NOMO-1 (cell line): ENCODE results near the gene BCAS1.

Experiments
- DNase-seq, 2 experiments: peaks; one replicate each; lab custom pipeline; 2025; ENCODE audit not compliant: unreplicated experiment in 2 of 2; lab: John Stamatoyannopoulos, UW

BCAS1 gene

GRCh38 chr20:54051068-54051467 lies 19.3 kb downstream of the BCAS1 start:
- no peak for DNase-seq

DNA sequence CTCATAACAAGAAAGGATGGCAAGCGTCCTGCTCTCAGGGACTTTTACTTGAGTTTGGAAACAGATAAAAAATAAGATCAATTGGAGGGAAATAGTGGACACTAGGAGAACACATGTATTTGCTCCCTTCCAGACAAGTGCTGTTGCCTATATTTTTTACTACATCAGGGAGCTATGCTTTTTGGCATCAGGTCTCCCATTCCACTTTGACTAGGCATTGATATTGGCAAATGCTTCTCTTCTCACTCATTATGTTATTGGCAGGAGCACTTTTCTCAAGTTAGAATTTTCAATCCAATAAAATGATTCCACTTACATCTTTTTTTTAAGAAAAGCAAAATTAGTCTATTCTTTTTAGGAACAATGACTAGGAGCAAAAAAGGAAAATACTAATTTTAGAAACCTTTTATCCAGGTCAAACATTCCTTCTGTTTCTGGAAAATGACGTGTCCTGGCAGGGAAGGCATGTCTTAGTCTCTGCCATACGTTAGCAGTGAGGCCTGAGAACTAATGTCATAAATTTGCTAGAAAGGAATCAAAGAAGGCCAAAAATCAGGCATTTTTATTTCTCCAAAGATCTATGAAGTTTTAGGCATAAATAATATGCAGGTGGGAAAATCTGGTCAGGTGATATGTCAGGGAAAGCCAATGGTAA lies 21.4 kb downstream of the BCAS1 start:
- no peak for DNase-seq

- DNase-seq, result no peak
These were observed 21.9 kb downstream of the BCAS1 start for GRCh38 chr20:54048481-54048880.

DNA sequence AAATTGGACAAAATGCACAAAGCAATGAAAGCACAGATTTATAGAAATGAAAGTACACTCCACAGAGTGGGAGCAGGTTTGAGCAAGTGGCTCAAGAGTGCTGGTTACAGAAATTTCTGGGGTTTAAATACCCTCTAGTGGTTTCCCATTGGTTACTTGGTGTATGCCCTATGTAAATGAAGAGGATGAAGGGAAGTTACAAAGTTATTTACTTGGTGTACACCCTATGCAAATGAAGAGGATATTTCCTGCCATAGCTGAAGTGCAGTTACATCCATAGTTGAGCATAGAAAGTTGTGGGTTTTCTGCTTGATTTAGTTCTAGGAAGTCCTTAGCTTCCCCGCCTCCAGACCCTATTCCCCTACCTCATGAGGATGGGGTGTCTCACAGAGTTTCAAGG lies 22.7 kb downstream of the BCAS1 start:
- DNase-seq, result no peak

DNA sequence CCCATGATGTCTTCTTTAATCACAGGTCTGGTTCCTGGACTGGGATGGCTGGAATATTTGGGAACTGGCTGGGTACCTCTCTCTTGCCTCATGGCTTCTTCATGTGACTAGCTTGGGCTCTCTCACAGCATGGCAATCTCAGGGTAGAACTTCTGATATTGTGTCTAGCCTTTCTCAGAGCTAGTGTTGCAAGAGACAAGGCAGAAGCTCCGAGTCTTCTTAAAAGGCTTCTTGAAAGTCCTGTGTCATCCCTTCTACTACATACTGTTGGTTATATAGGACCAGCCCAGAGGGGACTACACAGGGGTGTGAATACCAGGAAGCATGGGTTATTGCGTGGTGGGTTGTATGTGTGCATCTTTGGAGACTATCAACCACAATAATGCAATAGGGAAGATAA lies 23.3 kb downstream of the BCAS1 start:
- no peak for DNase-seq

DNA sequence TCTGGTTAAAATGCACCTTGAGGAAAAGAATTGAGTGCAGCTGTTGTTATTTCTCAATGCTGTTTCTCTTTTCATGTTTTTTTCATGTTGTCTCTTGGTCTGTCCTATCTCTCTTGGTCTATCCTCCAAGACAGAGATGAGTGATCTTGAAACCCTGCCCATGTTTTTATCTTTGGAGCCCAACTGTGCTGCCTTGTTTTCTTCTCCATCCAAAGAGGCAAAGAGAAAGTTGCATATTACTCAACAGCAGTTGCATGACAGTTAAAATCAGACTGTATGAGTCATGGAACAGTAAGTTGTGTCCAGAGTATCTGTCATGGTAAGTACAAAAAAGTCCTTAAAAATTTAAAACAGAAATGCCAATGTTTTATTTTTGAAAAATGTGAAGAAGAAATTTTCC lies 26.2 kb downstream of the BCAS1 start:
- peak; percentile 15 to 69 for DNase-seq

DNA sequence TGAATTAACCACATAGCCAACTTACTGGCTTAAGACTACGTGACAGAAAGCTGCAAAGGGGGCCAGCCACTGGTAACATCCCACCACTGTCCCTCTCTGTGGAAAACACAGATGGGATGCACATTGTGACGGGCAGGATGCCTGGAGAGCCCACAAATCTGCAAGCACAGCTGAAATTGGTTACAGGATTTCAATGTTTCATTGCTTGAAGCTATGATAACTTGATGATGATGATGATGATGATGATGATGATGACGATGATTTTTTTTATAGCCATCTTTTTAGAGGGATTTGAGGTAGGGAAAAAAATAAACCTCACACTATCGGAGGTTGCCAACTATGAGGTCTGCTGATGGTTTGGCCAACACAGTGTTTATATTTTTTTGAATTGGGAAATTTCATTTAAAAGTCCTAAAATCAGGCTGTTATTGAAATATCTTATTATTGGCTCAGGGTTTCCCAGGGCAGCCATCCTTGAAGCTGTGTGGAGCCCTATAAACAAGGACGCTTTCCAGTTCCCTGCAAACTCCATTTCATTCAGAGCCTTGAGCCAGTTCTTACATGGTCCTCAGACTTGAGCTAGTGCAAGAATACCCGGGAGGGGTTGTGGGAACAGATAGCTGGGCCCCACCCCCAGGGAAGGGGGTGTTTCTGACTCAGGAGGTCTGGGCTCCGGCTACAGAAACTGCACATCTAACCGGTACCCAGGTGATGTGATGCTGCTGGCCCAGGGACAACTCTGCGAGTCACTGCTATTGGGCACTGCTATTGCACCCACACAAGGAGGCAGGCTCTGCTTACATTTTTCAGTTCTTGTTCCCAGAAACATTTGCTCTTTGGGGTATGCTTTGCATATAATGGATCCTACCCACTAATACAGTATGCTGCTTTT lies 27.1 kb downstream of the BCAS1 start:
- no peak for DNase-seq

DNA sequence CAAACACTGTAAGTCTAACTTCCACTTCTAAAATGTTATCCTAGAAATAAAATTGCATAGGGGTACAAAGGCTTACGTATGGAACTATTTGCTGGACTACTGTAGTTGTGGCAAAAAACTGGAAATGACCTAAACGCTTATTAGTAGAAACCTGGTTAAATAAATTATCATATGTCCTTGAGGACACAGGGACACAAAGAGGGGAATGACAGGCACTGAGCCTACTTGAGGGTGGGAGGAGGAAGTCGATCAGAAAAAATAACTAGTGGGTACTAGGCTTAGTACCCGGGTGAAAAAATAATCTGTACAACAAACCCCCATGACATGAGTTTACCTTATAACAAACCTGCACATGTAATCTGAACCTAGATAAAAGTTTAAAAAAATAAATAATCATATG lies 28.4 kb downstream of the BCAS1 start:
- DNase-seq, result no peak

GRCh38 chr20:54041336-54041735 lies 29.1 kb downstream of the BCAS1 start:
- no peak for DNase-seq

DNA sequence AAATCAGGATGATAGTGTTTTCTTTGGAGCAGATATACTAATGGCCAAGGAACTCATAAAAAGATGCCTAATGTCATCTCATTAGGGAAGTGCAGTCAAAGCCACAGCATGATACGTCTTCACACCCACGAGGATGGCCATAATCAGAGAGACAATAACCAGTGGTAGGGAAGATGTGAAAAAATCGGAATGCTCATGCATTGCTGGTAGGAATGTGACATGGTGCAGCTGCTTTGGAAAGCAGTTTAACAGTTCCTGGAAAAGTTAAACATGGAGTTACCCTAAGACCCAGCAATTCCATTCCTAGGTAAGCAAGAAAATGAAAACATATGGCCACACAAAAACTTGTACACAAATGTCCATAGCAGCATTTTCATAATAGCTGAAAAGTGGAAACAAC lies 29.9 kb downstream of the BCAS1 start:
- no peak for DNase-seq

- DNase-seq, result no peak
These were observed 31.4 kb downstream of the BCAS1 start for GRCh38 chr20:54038961-54039360.

GRCh38 chr20:54037525-54037924 lies 32.9 kb downstream of the BCAS1 start:
- DNase-seq, result no peak

DNA sequence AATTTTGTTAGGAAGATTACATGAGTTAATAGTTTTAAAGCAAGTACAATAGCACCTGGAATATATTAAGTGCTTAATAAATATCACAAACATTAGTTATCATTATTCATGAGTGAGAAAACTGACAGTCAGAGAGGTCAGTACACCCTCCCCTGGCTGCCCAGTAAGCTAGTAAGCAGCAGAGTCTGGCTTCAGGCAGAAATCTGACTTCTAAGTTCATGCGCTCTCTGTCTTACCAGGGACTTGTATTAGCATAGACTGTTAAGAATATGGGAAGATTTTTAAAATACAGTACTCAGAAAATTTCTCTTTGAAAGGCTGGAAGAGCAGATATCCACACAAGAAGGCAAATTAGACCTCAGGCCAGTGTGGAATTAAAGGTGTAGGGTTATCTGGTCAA lies 40.8 kb downstream of the BCAS1 start:
- DNase-seq, result no peak

- no peak for DNase-seq
These were observed 41.2 kb downstream of the BCAS1 start for GRCh38 chr20:54029176-54029575.

DNA sequence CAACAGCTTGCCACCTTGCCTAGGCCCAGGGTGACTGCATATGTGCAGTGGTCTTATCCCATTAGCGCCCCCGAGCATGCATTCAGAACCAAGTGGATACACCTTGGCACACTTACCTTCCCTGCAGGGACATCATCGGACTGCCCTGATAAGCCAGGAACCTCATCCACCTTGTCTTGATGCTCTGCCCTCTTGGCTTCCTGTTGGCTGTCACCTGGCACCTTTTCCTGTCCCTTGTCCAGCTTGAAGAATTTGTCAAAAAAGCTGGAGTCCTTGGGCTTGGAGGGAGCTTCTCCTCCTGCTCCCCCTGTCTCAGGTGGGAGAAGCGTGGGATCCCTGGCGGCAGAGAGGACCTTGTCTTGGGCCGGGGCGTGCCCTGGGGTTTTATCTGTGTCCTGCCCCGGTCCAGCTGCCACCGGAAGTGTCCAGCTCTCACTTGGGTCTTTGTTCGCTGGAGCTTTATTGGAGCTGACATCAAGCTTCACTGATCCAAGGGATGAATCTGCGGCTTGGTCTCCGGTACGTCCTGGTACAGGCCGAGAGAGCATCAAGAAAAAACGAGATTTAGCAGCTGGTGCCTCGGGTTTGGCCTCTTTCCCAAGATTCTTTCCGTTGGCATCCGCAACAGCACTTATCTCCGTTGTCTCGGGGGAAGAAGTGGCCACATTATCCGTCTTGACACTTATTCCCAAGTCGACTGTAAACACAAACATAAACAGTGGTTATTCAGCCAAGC lies 42.0 kb downstream of the BCAS1 start:
- DNase-seq, result no peak

- no peak for DNase-seq
These were observed 42.7 kb downstream of the BCAS1 start for GRCh38 chr20:54027704-54028103.

DNA sequence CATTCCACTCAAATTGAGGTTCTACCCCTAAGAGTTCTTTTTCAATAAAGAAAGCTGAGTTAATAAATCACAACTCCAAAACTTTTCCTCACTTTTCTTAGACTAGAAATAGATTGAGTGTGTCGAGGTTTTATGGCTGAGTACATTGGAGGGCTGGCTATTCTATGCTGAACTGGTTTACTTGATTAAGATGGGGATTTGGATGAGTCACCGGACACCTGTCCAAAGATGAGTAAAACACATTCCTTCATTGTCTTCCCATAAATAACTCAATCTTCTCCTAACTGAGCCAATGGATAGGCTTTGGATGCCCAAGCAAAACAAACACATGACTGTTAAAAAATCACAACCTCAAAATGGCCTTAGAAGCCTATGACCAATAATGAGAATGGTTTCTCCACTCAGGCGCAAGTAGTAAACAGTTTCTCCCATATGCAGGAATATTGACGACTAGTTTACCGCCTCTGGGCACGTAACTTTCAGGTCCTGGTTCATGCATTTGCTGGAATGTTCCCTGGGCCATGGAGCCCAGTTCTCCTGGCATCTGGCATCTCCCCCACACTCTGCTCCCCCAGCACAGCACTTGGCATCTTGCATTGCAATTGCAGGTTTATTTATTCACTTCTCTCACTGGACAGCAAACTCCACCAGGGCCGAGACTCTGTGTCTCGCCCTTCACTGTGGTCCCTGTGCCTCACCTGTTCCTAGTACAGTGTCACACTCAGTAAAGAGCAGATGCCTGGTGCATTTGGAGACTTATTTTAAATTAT lies 43.9 kb downstream of the BCAS1 start:
- no peak for DNase-seq

- DNase-seq, result no peak
These were observed 45.1 kb downstream of the BCAS1 start for GRCh38 chr20:54025251-54025771.

DNA sequence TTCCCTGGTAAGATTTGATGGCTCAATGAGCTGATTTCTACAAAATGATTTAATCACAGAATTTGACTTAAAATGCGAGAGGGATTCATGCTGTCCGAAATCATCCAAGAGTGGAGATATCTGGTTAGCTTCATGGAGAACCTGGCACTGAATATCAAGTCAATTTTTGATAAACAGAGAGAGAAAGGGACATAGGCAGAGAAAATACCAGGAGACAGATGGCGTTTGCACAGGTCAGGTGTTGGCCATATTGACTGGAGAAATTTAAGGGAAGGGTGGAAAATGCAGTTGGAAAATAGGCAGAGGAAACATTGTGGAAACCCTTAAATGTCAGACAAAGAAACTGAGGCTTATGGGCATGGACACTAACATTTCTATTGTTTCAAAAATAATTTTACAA lies 47.0 kb downstream of the BCAS1 start:
- DNase-seq, result no peak

DNA sequence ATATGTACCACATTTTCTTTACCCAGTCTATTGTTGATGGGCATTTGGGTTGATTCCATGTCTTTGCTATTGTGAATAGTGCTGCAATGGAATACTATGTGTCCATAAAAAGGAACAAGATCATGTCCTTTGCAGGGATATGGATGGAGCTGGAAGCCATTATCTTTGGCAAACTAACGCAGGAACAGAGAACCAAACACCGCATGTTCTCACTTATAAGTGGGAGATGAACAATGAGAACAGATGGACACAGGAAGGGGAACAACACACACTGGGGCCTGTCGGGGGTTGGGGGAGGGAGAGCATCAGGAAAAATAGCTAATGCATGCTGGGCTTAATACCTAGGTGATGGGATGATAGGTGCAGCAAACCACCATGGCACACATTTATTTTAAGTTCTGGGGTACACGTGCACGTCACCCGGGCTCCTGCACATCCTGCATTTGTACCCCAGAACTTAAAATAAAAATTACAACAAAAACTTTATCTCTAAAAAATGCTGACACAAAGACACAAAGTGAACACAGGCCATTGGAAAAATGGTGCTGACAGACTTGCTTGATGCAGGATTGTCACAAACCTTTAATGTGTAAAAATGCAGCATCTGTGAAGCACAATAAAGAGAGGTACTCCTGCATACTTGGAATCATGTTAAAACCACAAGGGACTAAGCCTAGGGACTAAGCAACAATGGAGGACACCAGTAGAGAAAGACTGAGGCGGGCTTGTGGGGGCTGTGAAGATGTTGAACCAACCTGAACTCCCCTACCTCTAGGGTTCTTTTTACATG lies 48.8 kb downstream of the BCAS1 start:
- DNase-seq, result no peak
